H9 (cell line): ENCODE data around the gene ERO1A. TPM values are rescaled to one million over a fixed set of nuclear protein-coding genes. Genes with fewer than 3 reads are reported as not detected.

Experiments used
- DNase-seq: peaks from one replicate; pipeline ENCODE4 v3.0.0-alpha.2; 2017
- H2AFZ ChIP-seq: one replicate; pipeline ENCODE4 v1.6.1; 2013; ENCODE audit warnings: mild to moderate bottlenecking, low read length, control low read depth, moderate library complexity
- H2AK5ac ChIP-seq: 2 replicates; pipeline ENCODE4 v1.6.1; 2013; ENCODE audit warnings: low read length, control low read depth, mixed read lengths; ENCODE audit not compliant: insufficient read length
- H2BK120ac ChIP-seq: one replicate; pipeline ENCODE4 v1.6.1; 2013; ENCODE audit warnings: low read depth, mild to moderate bottlenecking, low read length, control low read depth, inconsistent platforms; ENCODE audit not compliant: poor library complexity, severe bottlenecking
- H2BK12ac ChIP-seq: 2 replicates; pipeline ENCODE4 v1.6.1; 2013; ENCODE audit warnings: low read length, control low read depth, mixed read lengths, low read depth; ENCODE audit not compliant: insufficient read length
- H2BK15ac ChIP-seq: 2 replicates; pipeline ENCODE4 v1.6.1; 2013; ENCODE audit warnings: low read depth, low read length, control low read depth
- H2BK20ac ChIP-seq: one replicate; pipeline ENCODE4 v1.6.1; 2013; ENCODE audit warnings: low read depth, mild to moderate bottlenecking, low read length, control low read depth, inconsistent platforms; ENCODE audit not compliant: poor library complexity, severe bottlenecking
- H2BK5ac ChIP-seq: 2 replicates; pipeline ENCODE4 v1.6.1; 2013; ENCODE audit warnings: low read length, control low read depth, mixed read lengths; ENCODE audit not compliant: insufficient read length
- H3K14ac ChIP-seq: 2 replicates; pipeline ENCODE4 v1.6.1; 2013; ENCODE audit warnings: low read length, control low read depth; ENCODE audit not compliant: insufficient read depth
- H3K18ac ChIP-seq: 2 replicates; pipeline ENCODE4 v1.6.1; 2013; ENCODE audit warnings: low read depth, mild to moderate bottlenecking, mixed read lengths, low read length, control low read depth; ENCODE audit not compliant: insufficient read length
- H3K23ac ChIP-seq: 2 replicates; pipeline ENCODE4 v1.6.1; 2013; ENCODE audit warnings: low read length, control low read depth, mixed read lengths, low read depth; ENCODE audit not compliant: insufficient read length
- H3K23me2 ChIP-seq: 2 replicates; pipeline ENCODE4 v1.6.1; 2013; ENCODE audit warnings: low read depth, mild to moderate bottlenecking, mixed read lengths, low read length, control low read depth; ENCODE audit not compliant: insufficient read length, poor library complexity, severe bottlenecking
- H3K27ac ChIP-seq: 2 replicates; pipeline ENCODE4 v1.5.1; 2013; ENCODE audit warnings: low read length, control low read depth, mixed read lengths, low read depth; ENCODE audit not compliant: insufficient read length
- H3K27me3 ChIP-seq: 2 replicates; pipeline ENCODE4 v1.6.1; 2013; ENCODE audit warnings: low read length, control low read depth, inconsistent platforms; ENCODE audit not compliant: insufficient read depth
- H3K4ac ChIP-seq: 2 replicates; pipeline ENCODE4 v1.6.1; 2013; ENCODE audit warnings: low read depth, mild to moderate bottlenecking, control low read depth, inconsistent platforms, low read length, moderate library complexity
- H3K4me1 ChIP-seq: 2 replicates; pipeline ENCODE4 v1.6.1; 2013; ENCODE audit warnings: low read length, control low read depth, inconsistent platforms; ENCODE audit not compliant: insufficient read depth
- H3K4me2 ChIP-seq: 2 replicates; pipeline ENCODE4 v1.6.1; 2013; ENCODE audit warnings: low read length, control low read depth, mixed read lengths; ENCODE audit not compliant: insufficient read length, insufficient read depth
- H3K56ac ChIP-seq: 2 replicates; pipeline ENCODE4 v1.6.1; 2013; ENCODE audit warnings: low read depth, mild to moderate bottlenecking, mixed read lengths, low read length, control low read depth; ENCODE audit not compliant: insufficient read length
- H3K79me1 ChIP-seq: 2 replicates; pipeline ENCODE4 v1.6.1; 2013; ENCODE audit warnings: low read depth, mild to moderate bottlenecking, moderate library complexity, low read length, control low read depth, inconsistent platforms; ENCODE audit not compliant: insufficient read depth, poor library complexity, severe bottlenecking
- H3K79me2 ChIP-seq: 2 replicates; pipeline ENCODE4 v1.6.1; 2013; ENCODE audit warnings: low read length, control low read depth, inconsistent platforms; ENCODE audit not compliant: insufficient read depth
- H3K9ac ChIP-seq: 2 replicates; pipeline ENCODE4 v1.6.1; 2013; ENCODE audit warnings: low read length, control low read depth, mixed read lengths; ENCODE audit not compliant: insufficient read length; ENCODE audit errors: extremely low read depth
- H3K9me3 ChIP-seq: one replicate; pipeline ENCODE4 v1.6.1; 2013; ENCODE audit warnings: low read depth, low read length, inconsistent platforms; ENCODE audit not compliant: control insufficient read depth
- H3T11ph ChIP-seq: one replicate; pipeline ENCODE4 v1.6.1; 2013; ENCODE audit warnings: mild to moderate bottlenecking, low read length, control low read depth, inconsistent platforms
- H4K20me1 ChIP-seq: one replicate; pipeline ENCODE4 v1.6.1; 2013; ENCODE audit not compliant: control insufficient read depth, insufficient read length, insufficient read depth
- H4K5ac ChIP-seq: 2 replicates; pipeline ENCODE4 v1.6.1; 2013; ENCODE audit warnings: low read depth, mild to moderate bottlenecking, mixed read lengths, low read length, control low read depth; ENCODE audit not compliant: insufficient read length
- H4K8ac ChIP-seq: replicated peaks from 2 replicates; pipeline ENCODE4 v1.6.1; 2013; ENCODE audit warnings: low read length, control low read depth, mixed read lengths, low read depth; ENCODE audit not compliant: insufficient read length
- H4K91ac ChIP-seq: 2 replicates; pipeline ENCODE4 v1.6.1; 2013; ENCODE audit warnings: low read depth, mild to moderate bottlenecking, moderate library complexity, mixed read lengths, low read length, control low read depth; ENCODE audit not compliant: insufficient read length
- H3K27ac Mint-ChIP-seq, 3 experiments: 2 replicates in 2 of 3; 3 replicates in 1 of 3; pipeline ENCODE4 v1.8.0; 2020 to 2021; ENCODE audit warnings: mixed read lengths in 3 of 3, mild to moderate bottlenecking in 1 of 3, moderate library complexity in 1 of 3
- H3K27me3 Mint-ChIP-seq: 2 replicates; pipeline ENCODE4 v1.8.0; 2021; ENCODE audit warnings: low read depth, mild to moderate bottlenecking, moderate library complexity, mixed read lengths
- H3K36me3 Mint-ChIP-seq, 3 experiments: 2 replicates in 2 of 3; 3 replicates in 1 of 3; pipeline ENCODE4 v1.8.0; 2020 to 2021; ENCODE audit warnings: low read depth in 3 of 3, mixed read lengths in 3 of 3; ENCODE audit not compliant: insufficient read depth in 1 of 3
- H3K4me1 Mint-ChIP-seq, 2 experiments: 2 replicates each; pipeline ENCODE4 v1.8.0; 2020; ENCODE audit warnings: mixed read lengths in 2 of 2
- H3K4me3 Mint-ChIP-seq, 2 experiments: 2 replicates in 1 of 2; 3 replicates in 1 of 2; pipeline ENCODE4 v1.8.0; 2020 to 2021; ENCODE audit warnings: mild to moderate bottlenecking in 2 of 2, mixed read lengths in 2 of 2, moderate library complexity in 1 of 2
- H3K9me3 Mint-ChIP-seq, 2 experiments: 2 replicates in 1 of 2; 3 replicates in 1 of 2; pipeline ENCODE4 v1.8.0; 2020; ENCODE audit warnings: mild to moderate bottlenecking in 2 of 2, mixed read lengths in 2 of 2, moderate library complexity in 1 of 2
- WGBS: extraction: QIAGEN DNeasy Blood & Tissue Kit; methylation state at CpG from one replicate; pipeline ENCODE4 v1.1.7; 2013; ENCODE audit warnings: missing lambda C conversion rate, low lambda C conversion rate, mixed read lengths; ENCODE audit not compliant: insufficient read length; ENCODE audit errors: extremely low coverage; 5-methylcytosine and 5-hydroxymethylcytosine counted together
- long read RNA-seq: library from polyadenylated mRNA; unstranded; transcript quantifications from one replicate; pipeline ENCODE4 v2.0.0, GENCODE V29; 2020
- total RNA-seq: library from RNA; stranded (reverse); gene quantifications from 2 replicates; pipeline ENCODE4 v1.2.1, GENCODE V29; 2021
- TF ChIP-seq, protein P1 (sequence below): fragments of 200-600 bp; sonication (generic); conservative IDR thresholded peaks from 3 replicates; pipeline ENCODE4 v1.8.0; 2021; ENCODE audit warnings: antibody characterized with exemption, mild to moderate bottlenecking

Gene ERO1A, protein sequence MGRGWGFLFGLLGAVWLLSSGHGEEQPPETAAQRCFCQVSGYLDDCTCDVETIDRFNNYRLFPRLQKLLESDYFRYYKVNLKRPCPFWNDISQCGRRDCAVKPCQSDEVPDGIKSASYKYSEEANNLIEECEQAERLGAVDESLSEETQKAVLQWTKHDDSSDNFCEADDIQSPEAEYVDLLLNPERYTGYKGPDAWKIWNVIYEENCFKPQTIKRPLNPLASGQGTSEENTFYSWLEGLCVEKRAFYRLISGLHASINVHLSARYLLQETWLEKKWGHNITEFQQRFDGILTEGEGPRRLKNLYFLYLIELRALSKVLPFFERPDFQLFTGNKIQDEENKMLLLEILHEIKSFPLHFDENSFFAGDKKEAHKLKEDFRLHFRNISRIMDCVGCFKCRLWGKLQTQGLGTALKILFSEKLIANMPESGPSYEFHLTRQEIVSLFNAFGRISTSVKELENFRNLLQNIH
- 37.1 and 41.5 TPM in 2 replicates for total RNA-seq
- long read RNA-seq, partial matches to known transcripts, result 2 of 4 reads
- long read RNA-seq, other reads (novel, unspliced or antisense), result 2 of 4 reads

DNA sequence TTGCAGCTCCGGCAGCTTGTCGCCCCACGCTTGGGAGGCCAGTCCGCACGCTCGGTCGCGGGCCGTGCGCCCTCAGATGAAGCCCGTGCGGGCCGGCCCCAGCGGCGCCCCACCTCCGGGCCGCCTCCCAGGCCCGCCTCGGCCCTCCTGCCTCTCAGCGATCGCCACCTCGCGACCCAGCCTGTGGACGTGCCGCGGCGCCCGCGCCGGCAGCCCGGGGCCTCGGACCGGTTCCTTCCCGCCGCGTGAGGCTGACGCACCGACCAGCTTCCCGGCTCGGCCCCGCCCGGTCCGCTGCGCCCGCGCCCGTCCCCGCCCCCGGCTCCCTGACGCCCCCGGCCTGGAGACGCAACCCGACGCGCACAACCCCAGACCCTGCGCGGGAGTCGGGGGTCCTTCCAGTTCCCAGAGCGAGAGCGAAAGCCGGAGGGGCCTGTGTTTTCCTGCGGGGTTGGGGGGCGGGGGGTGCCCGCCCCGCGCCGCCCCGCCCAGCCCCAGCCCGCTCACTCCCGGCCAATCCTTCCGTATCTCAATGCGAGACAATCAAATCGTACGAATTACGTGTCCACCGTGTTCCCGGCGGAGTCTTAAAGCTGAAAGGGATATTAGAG, at the start of gene ERO1A:
Gene ERO1A, minus strand, starts transcription at position 78 of the 611 bp plus-strand sequence. Its CDS starts 77 bp downstream, at position 1.
- no peak within 1 kb of the TSS for H3T11ph ChIP-seq
- no peak within 1 kb of the TSS for H2BK5ac ChIP-seq
- H3K36me3 Mint-ChIP-seq, result no peaks in the 10 kb centered on the region; a peak in 1 of 7 replicates
- 0 out of 2 replicates have a peak, but pooled peaks cover 3% of the 10 kb centered on the region for H3K4me1 ChIP-seq
- TF ChIP-seq, protein P1, sequence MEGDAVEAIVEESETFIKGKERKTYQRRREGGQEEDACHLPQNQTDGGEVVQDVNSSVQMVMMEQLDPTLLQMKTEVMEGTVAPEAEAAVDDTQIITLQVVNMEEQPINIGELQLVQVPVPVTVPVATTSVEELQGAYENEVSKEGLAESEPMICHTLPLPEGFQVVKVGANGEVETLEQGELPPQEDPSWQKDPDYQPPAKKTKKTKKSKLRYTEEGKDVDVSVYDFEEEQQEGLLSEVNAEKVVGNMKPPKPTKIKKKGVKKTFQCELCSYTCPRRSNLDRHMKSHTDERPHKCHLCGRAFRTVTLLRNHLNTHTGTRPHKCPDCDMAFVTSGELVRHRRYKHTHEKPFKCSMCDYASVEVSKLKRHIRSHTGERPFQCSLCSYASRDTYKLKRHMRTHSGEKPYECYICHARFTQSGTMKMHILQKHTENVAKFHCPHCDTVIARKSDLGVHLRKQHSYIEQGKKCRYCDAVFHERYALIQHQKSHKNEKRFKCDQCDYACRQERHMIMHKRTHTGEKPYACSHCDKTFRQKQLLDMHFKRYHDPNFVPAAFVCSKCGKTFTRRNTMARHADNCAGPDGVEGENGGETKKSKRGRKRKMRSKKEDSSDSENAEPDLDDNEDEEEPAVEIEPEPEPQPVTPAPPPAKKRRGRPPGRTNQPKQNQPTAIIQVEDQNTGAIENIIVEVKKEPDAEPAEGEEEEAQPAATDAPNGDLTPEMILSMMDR, result no peak
- H2BK120ac ChIP-seq, result no peak within 1 kb of the TSS
- no peak within 1 kb of the TSS for H3K23ac ChIP-seq
- H3K4me3 Mint-ChIP-seq, result peak within 1 kb of the TSS; percentile 86 to 96
- DNase-seq, result peak; percentile 68
- H4K5ac ChIP-seq, result no peak within 1 kb of the TSS
- H3K79me1 ChIP-seq, result no peaks in the 10 kb centered on the region
- H3K18ac ChIP-seq, result peak within 1 kb of the TSS; percentile 32
- no peak within 1 kb of the TSS for H3K4ac ChIP-seq
- H2AK5ac ChIP-seq, result no peak within 1 kb of the TSS
- no peak within 1 kb of the TSS for H2AFZ ChIP-seq
- peaks cover 3% of the 10 kb centered on the region for H3K23me2 ChIP-seq
- peak within 1 kb of the TSS; percentile 52 for H3K9ac ChIP-seq
- no peaks in the 10 kb centered on the region; the same call in none of the 2 replicates for H3K27me3 Mint-ChIP-seq
- peak within 1 kb of the TSS; percentile 71 for H3K4me2 ChIP-seq
- no peaks in the 10 kb centered on the region for H4K20me1 ChIP-seq
- no CpG with 5 or more reads among the region's 78 CpGs for WGBS
- peak within 1 kb of the TSS; percentile 69 for H3K14ac ChIP-seq
- no peaks in the 10 kb centered on the region for H3K27me3 ChIP-seq
- no peaks in the 10 kb centered on the region for H3K9me3 ChIP-seq
- no peak within 1 kb of the TSS for H4K91ac ChIP-seq
- no peak within 1 kb of the TSS for H2BK15ac ChIP-seq
- no peak within 1 kb of the TSS for H3K27ac ChIP-seq
- H3K79me2 ChIP-seq, result peaks cover 2% of the 10 kb centered on the region; the same call in 1 of the 2 replicates
- H2BK12ac ChIP-seq, result no peak within 1 kb of the TSS
- peaks cover 19 to 32% of the 10 kb centered on the region in 2 experiments for H3K4me1 Mint-ChIP-seq
- H3K9me3 Mint-ChIP-seq, result no peaks in the 10 kb centered on the region
- H3K56ac ChIP-seq, result no peak within 1 kb of the TSS
- peak within 1 kb of the TSS in 2 of 3 experiments; percentile 54 to 76; a peak in 4 of 7 replicates for H3K27ac Mint-ChIP-seq
- no peak within 1 kb of the TSS for H2BK20ac ChIP-seq
- H4K8ac ChIP-seq, result no peak within 1 kb of the TSS
